GM12878 (cell line): ENCODE measurements around the gene SYNGR4. TPM values are rescaled to one million over a fixed set of nuclear protein-coding genes. Genes with fewer than 3 reads are reported as not detected.

Experiments
- BCL3 ChIP-seq: IDR thresholded peaks from 2 replicates; pipeline ENCODE4 v1.6.1; 2011; ENCODE audit warnings: borderline replicate concordance, low read depth, mild to moderate bottlenecking, moderate library complexity, low read length; ENCODE audit not compliant: insufficient read depth, poor library complexity, severe bottlenecking
- CBX5 ChIP-seq: sonication (generic); IDR thresholded peaks from 2 replicates; pipeline ENCODE4 v1.6.1; 2016; ENCODE audit warnings: low read depth, moderate library complexity, mild to moderate bottlenecking, inconsistent platforms
- CTCF ChIP-seq, 3 experiments: IDR thresholded peaks in 2 of 3; conservative IDR thresholded peaks in 1 of 3; 2 replicates each; pipeline ENCODE4 v1.5.1; 2011; ENCODE audit warnings: low read depth in 3 of 3, low read length in 3 of 3, mild to moderate bottlenecking in 3 of 3, control low read depth in 2 of 3, moderate library complexity in 2 of 3, inconsistent platforms in 1 of 3, mixed read lengths in 1 of 3; ENCODE audit not compliant: control insufficient read depth in 2 of 3, insufficient read depth in 1 of 3; ENCODE audit errors: extremely low read depth in 1 of 3
- EED ChIP-seq: sonication (generic); IDR thresholded peaks from 2 replicates; pipeline ENCODE4 v1.6.1; 2016; ENCODE audit warnings: antibody characterized with exemption, low read depth
- ELK1 ChIP-seq: IDR thresholded peaks from 2 replicates; pipeline ENCODE4 v1.6.1; 2012; ENCODE audit warnings: low read depth, low read length, improper control_type of control experiment
- FOXM1 ChIP-seq: IDR thresholded peaks from 2 replicates; pipeline ENCODE4 v1.6.1; 2012; ENCODE audit warnings: low read depth, mild to moderate bottlenecking, inconsistent platforms, low read length, moderate library complexity
- IKZF1 ChIP-seq: fragments of 450-650 bp; conservative IDR thresholded peaks from 2 replicates; pipeline ENCODE4 v1.6.1; 2017; ENCODE audit warnings: antibody characterized with exemption, mild to moderate bottlenecking
- NFIC ChIP-seq: IDR thresholded peaks from 2 replicates; pipeline ENCODE4 v1.6.1; 2012; ENCODE audit warnings: low read depth, mild to moderate bottlenecking, inconsistent platforms, low read length, moderate library complexity
- NR2F1 ChIP-seq: fragments of 450-650 bp; conservative IDR thresholded peaks from 2 replicates; pipeline ENCODE4 v1.6.1; 2017; ENCODE audit warnings: mild to moderate bottlenecking
- NRF1 ChIP-seq: conservative IDR thresholded peaks from 2 replicates; pipeline ENCODE4 v1.6.1; 2011; ENCODE audit warnings: mild to moderate bottlenecking, low read depth, low read length, improper control_type of control experiment
- POLR2A ChIP-seq: IDR thresholded peaks from 2 replicates; pipeline ENCODE4 v1.6.1; 2011; ENCODE audit warnings: low read depth, mild to moderate bottlenecking, low read length
- POU2F2 ChIP-seq: IDR thresholded peaks from 3 replicates; pipeline ENCODE4 v1.6.1; 2011; ENCODE audit warnings: low read depth, mild to moderate bottlenecking, low read length, borderline replicate concordance
- YBX1 ChIP-seq: fragments of 450-650 bp; IDR thresholded peaks from 2 replicates; pipeline ENCODE4 v1.6.1; 2016; ENCODE audit warnings: antibody characterized with exemption
- ZNF592 ChIP-seq: fragments of 450-650 bp; IDR thresholded peaks from 2 replicates; pipeline ENCODE4 v1.6.1; 2017; ENCODE audit warnings: mild to moderate bottlenecking, moderate library complexity
- polyA plus RNA-seq, 11 experiments: library from polyadenylated mRNA; depleted of rRNA in 4 of 11; unstranded in 6 of 11; stranded (reverse) in 5 of 11; fragments of >200 nt; fragmentation: Nextera tagmentation in 4 of 11; fragmentation: Illumina TruSeq in 1 of 11; extraction: Ambion mirVana in 4 of 11; extraction: Trizol in 1 of 11; gene quantifications; 1 replicate in 1 of 11; 2 replicates in 10 of 11; pipeline versions ENCODE4 v1.2.1 to v1.2.3, GENCODE V29; 2011 to 2016; ENCODE audit warnings: inconsistent platforms in 2 of 11, missing spikeins in 2 of 11, low read depth in 1 of 11
- total RNA-seq, 4 experiments: library from RNA; depleted of rRNA in 3 of 4; stranded (reverse); fragments of >200 nt in 3 of 4; fragmentation: Illumina TruSeq in 1 of 4; extraction: Trizol in 1 of 4; gene quantifications; 2 replicates each; pipeline versions ENCODE4 v1.2.1 to v1.2.3, GENCODE V29; 2013 to 2021

The SYNGR4 gene
- total and polyA plus RNA-seq, 10 of the 15 experiments (the other 5 are each of a cell fraction or from before 2014, with no cell fraction given): 0.08 to 0.72 (median 0.17) TPM; not detected in 6

GRCh38 chr19:48391100-48392005, 27.2 kb downstream of the SYNGR4 start, which contains the start of gene KDELR1 (continued):
- TF ChIP-seq BCL3 (no peak), NR2F1 (no peak), IKZF1 (peak; percentile 66), ELK1 (no peak), YBX1 (no peak), CTCF (IDR thresholded peaks at IDR 0.05 in 2 of 3, conservative IDR thresholded peaks at IDR 0.05 in 1 of 3; ENCODE audit: control insufficient read depth in 2 of 3, extremely low read depth in 1 of 3, insufficient read depth in 1 of 3, low read depth in 3 of 3, low read length in 3 of 3) (peak; percentile 91 to 96 (median 95)), NFIC (no peak), POU2F2 (0 out of 3 replicates have a peak, but pooled peaks have one; percentile 21), EED (peak; percentile 51; the same call in 1 of the 2 replicates), CBX5 (no peak), POLR2A (peak; percentile 68; the same call in 1 of the 2 replicates), NRF1 (no peak), FOXM1 (no peak), ZNF592 (no peak)
